Measurements from ENCODE around the gene SMC6. TPM values are rescaled to one million over a fixed set of nuclear protein-coding genes. Genes with fewer than 3 reads are reported as not detected.

SMC6 gene
- total RNA-seq, result 10.4 and 16.0 TPM in 2 replicates

DNA sequence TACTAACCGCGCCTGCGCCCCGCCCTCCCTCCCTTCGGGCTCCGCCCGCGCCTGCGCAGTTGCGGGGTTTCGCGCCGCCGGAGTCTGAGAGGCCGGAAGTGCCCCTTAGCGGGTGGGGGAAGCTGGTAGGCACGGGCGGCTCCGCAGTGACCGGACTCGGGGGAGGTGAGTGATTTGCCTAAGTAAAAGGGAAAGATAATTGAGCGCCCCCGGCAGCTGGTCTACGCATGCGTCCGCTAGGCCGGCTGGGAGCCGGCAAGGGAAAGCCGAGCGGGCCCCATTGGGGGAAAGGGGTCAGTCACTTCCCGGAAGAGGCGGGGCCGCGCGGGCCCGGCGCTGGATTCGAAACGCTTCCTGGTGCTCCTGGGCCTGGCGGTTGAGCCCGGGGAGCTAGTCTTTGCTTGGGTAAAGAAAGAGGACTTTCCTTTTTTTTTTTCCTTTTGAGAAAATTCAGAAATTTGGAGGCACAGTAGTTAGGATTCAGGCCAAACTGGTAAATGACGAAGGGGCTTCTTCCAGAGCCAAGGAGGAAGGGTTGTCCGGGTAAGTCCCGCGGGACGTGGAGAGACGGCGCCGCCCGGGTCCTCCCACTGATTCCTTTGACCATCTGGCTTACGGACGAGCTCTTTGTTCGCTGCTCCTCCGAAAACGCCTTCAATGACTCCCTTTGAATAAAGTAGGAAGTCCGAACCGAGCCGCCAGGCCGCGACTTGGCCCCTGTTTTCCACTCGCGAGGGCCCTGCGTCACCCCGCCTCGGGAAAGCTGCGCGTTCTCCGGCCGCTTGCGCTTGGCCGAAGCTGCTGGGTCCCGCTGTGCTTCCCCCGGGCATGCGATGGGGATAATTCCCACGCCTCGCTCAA, at the start of gene SMC6, which contains the start of gene GEN1:
Gene SMC6 (minus strand): TSS at position 8 of the 861 bp plus-strand sequence. CDS start 7,864 bp downstream, outside the sequence.
Gene GEN1 (plus strand): TSS at position 336 of the 861 bp plus-strand sequence. CDS start 5,806 bp downstream, outside the sequence.

Other genes starting within 250 kb of the SMC6 start
- gene RAD51AP2, start 235.4 kb downstream of the SMC6 start, total RNA-seq, result under 0.01 TPM in 1 of 2 replicates, not detected in the other
- 0.13 and 0.33 TPM in 2 replicates for gene VSNL1, start 213.1 kb downstream of the SMC6 start, total RNA-seq
- gene GEN1, start 328 bp upstream of the SMC6 start, total RNA-seq, result 5.1 and 14.8 TPM in 2 replicates
- not detected in 2 replicates for gene MSGN1, start 62.6 kb upstream of the SMC6 start, total RNA-seq
- 18.9 and 21.0 TPM in 2 replicates for gene KCNS3, start 124.9 kb upstream of the SMC6 start, total RNA-seq